ENCODE measurements around the gene CCDC120. TPM values are rescaled to one million over a fixed set of nuclear protein-coding genes. Genes with fewer than 3 reads are reported as not detected.

Gene CCDC120
- total RNA-seq, 2 donors from 2014 or later = 3.6 to 5.6 TPM

GRCh38 chrX:49066278-49066677, 7.5 kb downstream of the CCDC120 start:
- no peak for ATAC-seq (ENCODE audit: insufficient number of reproducible peaks, low FRiP score, low read depth)
- H3K36me3 ChIP-seq = no peaks in the 10 kb centered on the region
- TF ChIP-seq, protein P1, sequence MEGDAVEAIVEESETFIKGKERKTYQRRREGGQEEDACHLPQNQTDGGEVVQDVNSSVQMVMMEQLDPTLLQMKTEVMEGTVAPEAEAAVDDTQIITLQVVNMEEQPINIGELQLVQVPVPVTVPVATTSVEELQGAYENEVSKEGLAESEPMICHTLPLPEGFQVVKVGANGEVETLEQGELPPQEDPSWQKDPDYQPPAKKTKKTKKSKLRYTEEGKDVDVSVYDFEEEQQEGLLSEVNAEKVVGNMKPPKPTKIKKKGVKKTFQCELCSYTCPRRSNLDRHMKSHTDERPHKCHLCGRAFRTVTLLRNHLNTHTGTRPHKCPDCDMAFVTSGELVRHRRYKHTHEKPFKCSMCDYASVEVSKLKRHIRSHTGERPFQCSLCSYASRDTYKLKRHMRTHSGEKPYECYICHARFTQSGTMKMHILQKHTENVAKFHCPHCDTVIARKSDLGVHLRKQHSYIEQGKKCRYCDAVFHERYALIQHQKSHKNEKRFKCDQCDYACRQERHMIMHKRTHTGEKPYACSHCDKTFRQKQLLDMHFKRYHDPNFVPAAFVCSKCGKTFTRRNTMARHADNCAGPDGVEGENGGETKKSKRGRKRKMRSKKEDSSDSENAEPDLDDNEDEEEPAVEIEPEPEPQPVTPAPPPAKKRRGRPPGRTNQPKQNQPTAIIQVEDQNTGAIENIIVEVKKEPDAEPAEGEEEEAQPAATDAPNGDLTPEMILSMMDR (IDR thresholded peaks at IDR 0.05) = no peak
- no peak for DNase-seq (ENCODE audit: low spot score)
- H3K27me3 ChIP-seq (replicated peaks; ENCODE audit: insufficient read depth) = no peaks in the 10 kb centered on the region
- H3K27ac ChIP-seq = no peak overlapping the region
- no peaks in the 10 kb centered on the region for H3K4me1 ChIP-seq (ENCODE audit: control insufficient read depth in 1 of 2, low read depth in 2 of 2)
- H3K9me3 ChIP-seq = no peaks in the 10 kb centered on the region
- H3K4me3 ChIP-seq = no peak overlapping the region

GRCh38 chrX:49066690-49067089, 7.9 kb downstream of the CCDC120 start:
- Histone ChIP-seq H3K36me3 (no peaks in the 10 kb centered on the region), H3K4me3 (no peak overlapping the region), H3K4me1 (ENCODE audit: control insufficient read depth in 1 of 2, low read depth in 2 of 2) (no peaks in the 10 kb centered on the region), H3K27ac (no peak overlapping the region), H3K9me3 (no peaks in the 10 kb centered on the region), H3K27me3 (replicated peaks; ENCODE audit: insufficient read depth) (no peaks in the 10 kb centered on the region)
- ATAC-seq (ENCODE audit: insufficient number of reproducible peaks, low FRiP score, low read depth) = no peak
- TF ChIP-seq, protein P1 (IDR thresholded peaks at IDR 0.05) = no peak
- no peak for DNase-seq (ENCODE audit: low spot score)

GRCh38 chrX:49067285-49068120, 8.7 kb downstream of the CCDC120 start:
- no peak overlapping the region for H3K4me3 ChIP-seq

GRCh38 chrX:49069038-49069437, 10.2 kb downstream of the CCDC120 start:
- TF ChIP-seq, protein P1 (IDR thresholded peaks at IDR 0.05) = no peak
- Histone ChIP-seq H3K27me3 (replicated peaks; ENCODE audit: insufficient read depth) (no peaks in the 10 kb centered on the region), H3K27ac (no peak overlapping the region), H3K9me3 (no peaks in the 10 kb centered on the region), H3K4me1 (ENCODE audit: control insufficient read depth in 1 of 2, low read depth in 2 of 2) (peaks cover 0 to 8% of the 10 kb centered on the region in 2 donors), H3K36me3 (no peaks in the 10 kb centered on the region), H3K4me3 (no peak overlapping the region)
- ATAC-seq (ENCODE audit: insufficient number of reproducible peaks, low FRiP score, low read depth) (no peak), DNase-seq (ENCODE audit: low spot score) (no peak)

More at GRCh38 chrX:49067285-49068120, 8.7 kb downstream of the CCDC120 start:
- Histone ChIP-seq H3K4me1 (ENCODE audit: control insufficient read depth in 1 of 2, low read depth in 2 of 2) (peaks cover 0 to 2% of the 10 kb centered on the region in 2 donors), H3K9me3 (no peaks in the 10 kb centered on the region), H3K27me3 (replicated peaks; ENCODE audit: insufficient read depth) (no peaks in the 10 kb centered on the region), H3K27ac (no peak overlapping the region), H3K36me3 (no peaks in the 10 kb centered on the region)
- ATAC-seq (ENCODE audit: insufficient number of reproducible peaks, low FRiP score, low read depth) (no peak), DNase-seq (ENCODE audit: low spot score) (no peak)
- TF ChIP-seq, protein P1 (IDR thresholded peaks at IDR 0.05) = no peak

DNA sequence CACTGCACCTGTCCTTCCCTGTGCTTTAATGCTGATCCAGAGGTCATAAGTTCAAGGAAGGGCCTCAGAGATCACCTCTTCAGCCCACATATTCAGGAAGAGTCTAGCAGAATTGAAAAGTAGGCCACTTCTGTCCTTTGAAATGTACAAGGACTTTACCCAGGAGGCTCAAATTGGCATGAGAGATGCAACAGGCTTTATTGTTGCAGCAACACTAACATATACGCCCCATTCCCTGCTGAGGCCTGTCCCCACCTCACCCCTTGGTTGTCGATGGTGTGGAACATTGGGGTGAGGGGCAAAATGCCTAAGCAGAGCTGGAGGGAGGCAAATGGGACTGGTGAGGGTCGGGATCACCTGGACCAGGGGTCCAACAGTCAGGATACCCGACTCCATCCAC, 12.2 kb downstream of the CCDC120 start:
- no peak overlapping the region for H3K27ac ChIP-seq
- no peak for DNase-seq (ENCODE audit: low spot score)

More for the DNA sequence above, 12.2 kb downstream of the CCDC120 start:
- H3K4me3 ChIP-seq = no peak overlapping the region
- H3K9me3 ChIP-seq = no peaks in the 10 kb centered on the region
- ATAC-seq (ENCODE audit: insufficient number of reproducible peaks, low FRiP score, low read depth) = no peak
- no peaks in the 10 kb centered on the region for H3K27me3 ChIP-seq (replicated peaks; ENCODE audit: insufficient read depth)
- peaks cover 0 to 8% of the 10 kb centered on the region in 2 donors for H3K4me1 ChIP-seq (ENCODE audit: control insufficient read depth in 1 of 2, low read depth in 2 of 2)
- TF ChIP-seq, protein P1 (IDR thresholded peaks at IDR 0.05) = no peak
- H3K36me3 ChIP-seq = no peaks in the 10 kb centered on the region

Data from thoracic aorta (tissue), 2 donors.